ENCODE results near the gene SYTL2.
"Not testable (repeated sequence)": the region's sequence is repeated elsewhere in the genome, so short reads cannot be mapped to it uniquely, and the experiment has no call there.

DNA sequence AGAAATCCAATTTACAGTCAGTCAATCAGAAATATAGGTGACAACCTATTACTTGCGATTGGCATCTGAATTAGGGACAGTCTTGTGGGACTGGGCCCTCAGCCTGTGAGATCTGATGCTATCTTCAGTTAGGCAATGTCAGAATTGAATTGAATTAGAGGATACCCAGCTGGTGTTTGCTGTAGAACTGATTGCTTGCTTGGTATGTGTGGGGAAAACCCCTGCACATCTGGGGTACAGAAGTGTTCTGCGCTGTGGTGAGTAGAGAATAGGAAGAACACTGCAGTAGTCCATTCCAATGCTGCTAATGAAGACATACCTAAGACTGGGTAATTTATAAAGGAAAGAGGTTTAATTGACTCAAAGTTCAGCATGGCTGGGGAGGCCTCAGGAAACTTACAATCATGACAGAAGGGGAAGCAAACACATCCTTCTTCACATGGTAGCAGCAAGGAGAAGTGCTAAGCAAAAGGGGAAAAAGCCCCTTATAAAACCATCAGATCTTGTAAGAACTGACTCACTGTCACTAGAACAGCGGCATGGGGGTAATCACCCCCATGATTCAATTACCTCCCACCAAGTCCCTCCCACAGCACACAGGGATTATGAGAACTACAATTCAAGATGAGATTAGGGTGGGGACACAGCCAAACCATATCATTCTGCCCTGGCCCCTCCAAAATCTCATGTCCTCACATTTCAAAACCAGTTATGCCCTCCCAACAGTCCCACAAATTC is 30.0 kb downstream of the SYTL2 start:
- TF ChIP-seq, protein P1, sequence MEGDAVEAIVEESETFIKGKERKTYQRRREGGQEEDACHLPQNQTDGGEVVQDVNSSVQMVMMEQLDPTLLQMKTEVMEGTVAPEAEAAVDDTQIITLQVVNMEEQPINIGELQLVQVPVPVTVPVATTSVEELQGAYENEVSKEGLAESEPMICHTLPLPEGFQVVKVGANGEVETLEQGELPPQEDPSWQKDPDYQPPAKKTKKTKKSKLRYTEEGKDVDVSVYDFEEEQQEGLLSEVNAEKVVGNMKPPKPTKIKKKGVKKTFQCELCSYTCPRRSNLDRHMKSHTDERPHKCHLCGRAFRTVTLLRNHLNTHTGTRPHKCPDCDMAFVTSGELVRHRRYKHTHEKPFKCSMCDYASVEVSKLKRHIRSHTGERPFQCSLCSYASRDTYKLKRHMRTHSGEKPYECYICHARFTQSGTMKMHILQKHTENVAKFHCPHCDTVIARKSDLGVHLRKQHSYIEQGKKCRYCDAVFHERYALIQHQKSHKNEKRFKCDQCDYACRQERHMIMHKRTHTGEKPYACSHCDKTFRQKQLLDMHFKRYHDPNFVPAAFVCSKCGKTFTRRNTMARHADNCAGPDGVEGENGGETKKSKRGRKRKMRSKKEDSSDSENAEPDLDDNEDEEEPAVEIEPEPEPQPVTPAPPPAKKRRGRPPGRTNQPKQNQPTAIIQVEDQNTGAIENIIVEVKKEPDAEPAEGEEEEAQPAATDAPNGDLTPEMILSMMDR (IDR thresholded peaks at IDR 0.05; ENCODE audit: poor library complexity), result not testable (repeated sequence)
- not testable (repeated sequence) for TF ChIP-seq EZH2 (IDR thresholded peaks at IDR 0.05; ENCODE audit: borderline replicate concordance); EZH2phosphoT487 (IDR thresholded peaks at IDR 0.05; ENCODE audit: low read depth, severe bottlenecking, unreplicated experiment)
